ENCODE measurements around the gene ITGA7. TPM values are rescaled to one million over a fixed set of nuclear protein-coding genes. Genes with fewer than 3 reads are reported as not detected.
A peak's percentile ranks its signal among the peaks of the same experiment; 100 is the strongest.

Gene ITGA7
- total RNA-seq, 2 donors from 2014 or later: 3.2 to 8.7 TPM

DNA sequence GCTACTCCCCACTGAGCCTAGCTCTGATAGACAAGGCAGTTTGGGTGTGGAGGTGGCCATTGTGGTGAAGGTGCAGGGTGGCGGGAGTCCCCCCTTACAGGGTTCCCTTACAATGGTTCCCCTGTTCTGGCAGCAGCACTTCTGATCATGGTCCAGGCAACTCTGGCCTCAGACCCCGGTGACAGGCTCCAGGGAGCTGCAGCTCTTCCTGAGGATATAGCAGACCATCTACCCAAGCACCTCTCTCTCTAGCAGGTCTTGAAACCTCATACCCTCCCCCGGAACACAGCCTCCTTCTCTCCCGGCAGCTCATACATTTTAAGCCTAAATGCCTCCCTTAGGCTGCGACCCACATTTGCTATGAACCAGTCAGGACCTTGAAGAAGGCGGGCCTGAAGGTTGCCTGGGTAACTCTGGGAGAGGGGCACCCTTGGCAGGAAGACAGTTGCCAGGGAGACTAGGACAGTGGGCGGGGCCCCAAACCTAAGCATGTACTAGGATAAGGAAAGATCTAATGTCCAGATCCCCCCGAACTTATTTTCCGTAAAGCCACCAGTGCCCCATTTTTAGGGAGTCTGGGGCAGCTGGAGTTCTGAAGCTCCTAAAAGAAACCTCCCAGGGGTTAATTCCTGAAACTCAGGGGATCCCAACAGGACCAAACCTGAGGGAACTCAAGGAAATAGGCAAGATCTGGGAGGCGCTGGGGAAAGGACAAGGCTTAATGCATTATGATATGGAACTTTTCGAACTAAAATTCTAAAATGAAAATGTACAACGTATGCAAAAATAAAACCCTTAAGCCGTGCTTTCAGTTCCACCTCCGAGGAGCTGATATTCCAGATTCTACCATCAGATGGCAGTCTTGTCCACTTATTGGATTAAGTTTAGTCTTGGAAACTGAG is 30.7 kb upstream of the ITGA7 start:
- peak overlapping the region; percentile 58 for H3K27ac Mint-ChIP-seq
- H3K4me1 Mint-ChIP-seq: peaks cover 32% of the 10 kb centered on the region
- peak overlapping the region; percentile 83 for H3K4me3 Mint-ChIP-seq
- no peaks in the 10 kb centered on the region for H3K36me3 Mint-ChIP-seq (ENCODE audit: low read depth)
- ATAC-seq (replicated peaks): peak; percentile 65
- H3K9me3 Mint-ChIP-seq: no peaks in the 10 kb centered on the region
- H3K27me3 Mint-ChIP-seq: no peaks in the 10 kb centered on the region

DNA sequence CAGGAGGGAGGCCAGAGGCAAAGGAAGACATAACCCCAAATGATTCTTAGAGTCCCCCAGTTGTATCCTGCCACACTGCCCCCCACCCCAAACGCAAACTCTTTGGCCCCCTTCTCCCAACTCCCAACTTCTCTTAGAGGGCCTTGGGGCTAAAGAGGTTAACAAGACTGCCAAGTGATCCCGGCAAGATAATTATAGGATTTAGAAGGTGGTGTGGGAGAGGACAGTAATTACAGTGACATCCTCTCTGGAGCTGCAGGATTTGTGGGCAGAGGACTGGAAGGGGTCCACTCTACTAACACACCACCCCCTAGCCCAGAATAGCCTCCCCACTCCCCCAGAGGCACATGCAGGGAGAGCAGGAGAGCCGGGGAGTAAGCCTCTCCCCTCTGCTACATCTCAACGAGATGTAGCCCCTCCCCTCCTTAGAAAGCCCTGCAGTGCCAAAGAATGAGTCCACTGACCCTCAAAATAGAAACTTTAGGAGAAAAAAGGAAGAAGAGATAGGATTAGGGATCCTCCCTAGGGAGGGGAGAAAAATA is 29.9 kb upstream of the ITGA7 start:
- Mint-ChIP-seq H3K27ac (peak overlapping the region; percentile 58), H3K36me3 (ENCODE audit: low read depth) (no peaks in the 10 kb centered on the region), H3K4me1 (peaks cover 30% of the 10 kb centered on the region), H3K27me3 (no peaks in the 10 kb centered on the region), H3K4me3 (peak overlapping the region; percentile 83), H3K9me3 (no peaks in the 10 kb centered on the region)
- no peak for ATAC-seq (replicated peaks)

DNA sequence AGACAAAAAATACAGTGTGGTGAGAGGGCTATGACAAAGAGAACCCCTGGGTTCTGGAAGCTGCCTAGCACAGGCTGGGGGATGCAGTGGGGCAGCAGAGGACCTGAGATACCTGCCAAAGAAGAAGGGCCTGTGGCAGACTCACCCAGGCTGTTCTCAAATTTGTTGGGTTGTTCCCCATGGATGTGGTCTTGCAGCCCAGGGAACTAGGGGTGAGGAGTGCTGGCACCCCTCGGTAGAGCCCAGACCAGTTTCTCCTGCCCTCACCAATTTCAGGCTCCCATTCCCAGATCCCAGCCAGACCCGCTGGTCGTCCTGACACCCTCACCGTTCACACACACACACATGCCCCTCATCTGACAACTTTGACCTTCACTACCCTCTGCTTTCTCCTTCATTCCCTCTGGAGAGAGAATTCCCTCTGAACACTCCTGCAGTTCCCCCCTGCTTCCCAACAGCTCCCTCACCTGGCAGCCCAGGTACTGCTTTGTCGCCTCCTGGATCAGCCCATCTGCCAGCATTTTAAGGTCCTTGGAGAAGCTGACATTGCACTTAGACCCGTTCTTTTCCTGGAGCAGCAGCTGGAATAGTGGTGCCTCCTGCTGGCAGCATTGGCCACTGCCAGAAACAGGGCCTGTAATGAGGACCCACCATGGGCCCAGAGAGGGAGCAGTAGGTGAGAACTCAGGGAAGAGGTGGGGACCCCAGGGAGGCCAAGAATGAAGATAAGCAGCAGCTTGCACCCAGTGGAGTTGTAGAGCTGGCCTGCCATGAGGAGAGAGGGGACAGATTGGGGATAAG is 29.3 kb upstream of the ITGA7 start:
- Mint-ChIP-seq H3K4me3 (peak overlapping the region; percentile 83), H3K36me3 (ENCODE audit: low read depth) (no peaks in the 10 kb centered on the region), H3K27me3 (no peaks in the 10 kb centered on the region), H3K27ac (peak overlapping the region; percentile 58), H3K9me3 (no peaks in the 10 kb centered on the region), H3K4me1 (peaks cover 23% of the 10 kb centered on the region)
- ATAC-seq (replicated peaks): peak; percentile 69

DNA sequence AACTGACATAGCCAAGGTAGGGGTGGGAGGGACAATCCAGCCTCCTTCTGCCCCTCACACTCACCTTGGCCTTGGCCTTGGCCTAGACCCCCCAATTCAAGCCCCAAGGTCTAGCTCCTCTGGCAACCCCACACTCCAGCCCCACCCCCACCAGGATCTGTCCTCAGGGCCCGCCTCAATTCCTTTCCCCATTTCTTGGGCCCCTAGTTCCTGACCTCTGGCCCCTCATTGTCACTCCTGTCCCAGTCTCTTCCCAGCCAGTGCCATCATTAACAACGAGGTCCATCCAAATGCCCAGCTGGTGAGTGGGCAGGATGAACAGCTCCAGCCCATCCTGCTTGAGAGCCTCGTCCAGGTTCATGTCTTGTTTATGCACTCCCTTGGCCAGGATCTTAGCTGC is 28.4 kb upstream of the ITGA7 start:
- Mint-ChIP-seq H3K4me3 (no peak overlapping the region), H3K36me3 (ENCODE audit: low read depth) (no peaks in the 10 kb centered on the region), H3K27ac (no peak overlapping the region), H3K4me1 (peaks cover 20% of the 10 kb centered on the region), H3K27me3 (no peaks in the 10 kb centered on the region), H3K9me3 (no peaks in the 10 kb centered on the region)
- no peak for ATAC-seq (replicated peaks)

DNA sequence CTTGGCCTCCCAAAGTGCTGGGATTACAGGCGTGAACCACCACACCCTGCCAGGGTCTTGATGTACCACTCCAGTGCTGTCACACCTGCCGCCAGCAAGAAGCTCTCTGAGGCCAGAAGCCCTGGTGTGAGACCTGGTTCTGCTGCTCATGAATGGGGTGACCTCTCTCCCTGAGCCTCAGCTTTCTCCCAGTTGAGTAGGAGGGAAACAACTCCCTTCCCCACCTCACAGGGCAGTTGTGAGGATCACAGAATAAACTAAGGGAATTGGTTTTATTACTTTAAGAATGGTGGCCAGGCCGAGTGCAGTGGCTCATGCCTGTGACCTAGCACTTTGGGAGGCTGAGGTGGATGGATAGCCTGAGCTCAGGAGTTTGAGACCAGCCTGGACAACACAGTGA is 26.9 kb upstream of the ITGA7 start:
- no peak for ATAC-seq (replicated peaks)
- no peaks in the 10 kb centered on the region for H3K27me3 Mint-ChIP-seq
- no peak overlapping the region for H3K27ac Mint-ChIP-seq
- no peak overlapping the region for H3K4me3 Mint-ChIP-seq
- peaks cover 9% of the 10 kb centered on the region for H3K36me3 Mint-ChIP-seq (ENCODE audit: low read depth)
- peaks cover 30% of the 10 kb centered on the region for H3K4me1 Mint-ChIP-seq
- no peaks in the 10 kb centered on the region for H3K9me3 Mint-ChIP-seq

DNA sequence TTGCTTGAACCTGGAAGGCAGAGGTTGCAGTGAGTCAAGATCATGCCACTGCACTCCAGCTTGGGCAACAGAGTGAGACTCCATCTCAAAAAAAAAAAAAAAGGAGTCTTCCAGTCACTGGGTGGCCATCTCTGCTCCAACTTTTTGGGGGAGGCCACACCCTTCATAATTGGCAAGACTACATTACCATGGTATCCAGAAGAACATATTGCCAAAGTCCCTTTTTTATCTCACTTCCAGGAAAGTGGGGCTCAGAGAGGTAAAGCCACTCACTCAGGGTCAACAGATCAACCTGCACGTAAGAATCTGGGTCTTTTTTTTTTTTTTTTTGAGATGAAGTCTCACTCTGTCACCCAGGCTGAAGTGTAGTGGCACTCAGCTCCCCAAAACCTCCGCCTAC is 26.2 kb upstream of the ITGA7 start:
- H3K9me3 Mint-ChIP-seq: no peaks in the 10 kb centered on the region
- H3K27me3 Mint-ChIP-seq: no peaks in the 10 kb centered on the region
- peaks cover 12% of the 10 kb centered on the region for H3K36me3 Mint-ChIP-seq (ENCODE audit: low read depth)
- H3K4me3 Mint-ChIP-seq: no peak overlapping the region
- no peak overlapping the region for H3K27ac Mint-ChIP-seq
- ATAC-seq (replicated peaks): no peak
- peaks cover 30% of the 10 kb centered on the region for H3K4me1 Mint-ChIP-seq

DNA sequence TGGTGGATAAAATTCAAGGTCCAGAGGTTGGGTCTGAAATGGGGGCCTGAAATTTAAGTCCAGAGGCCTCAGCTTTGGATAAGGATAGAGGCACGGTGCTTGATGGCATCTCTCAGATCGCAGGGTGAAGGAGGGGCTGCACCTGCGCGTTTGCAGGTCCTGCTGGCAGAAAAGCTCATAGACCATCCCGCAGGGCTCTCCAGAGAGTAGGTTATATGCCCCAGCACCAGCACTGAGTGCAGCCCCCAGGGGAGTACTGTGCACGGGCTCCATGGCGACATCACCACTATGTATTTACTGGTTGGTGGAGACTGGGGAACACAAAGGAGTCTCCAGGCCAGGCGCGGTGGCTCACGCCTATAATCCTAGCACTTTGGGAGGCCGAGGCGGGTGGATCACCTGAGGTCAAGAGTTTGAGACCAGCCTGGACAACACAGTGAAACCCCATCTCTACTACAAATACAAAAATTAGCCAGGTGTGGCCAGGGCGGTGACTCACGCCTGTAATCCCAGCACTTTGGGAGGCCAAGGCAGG is 25.4 kb upstream of the ITGA7 start:
- Mint-ChIP-seq H3K27ac (no peak overlapping the region), H3K27me3 (no peaks in the 10 kb centered on the region), H3K36me3 (ENCODE audit: low read depth) (peaks cover 12% of the 10 kb centered on the region), H3K4me1 (peaks cover 26% of the 10 kb centered on the region), H3K4me3 (no peak overlapping the region), H3K9me3 (no peaks in the 10 kb centered on the region)
- no peak for ATAC-seq (replicated peaks)

DNA sequence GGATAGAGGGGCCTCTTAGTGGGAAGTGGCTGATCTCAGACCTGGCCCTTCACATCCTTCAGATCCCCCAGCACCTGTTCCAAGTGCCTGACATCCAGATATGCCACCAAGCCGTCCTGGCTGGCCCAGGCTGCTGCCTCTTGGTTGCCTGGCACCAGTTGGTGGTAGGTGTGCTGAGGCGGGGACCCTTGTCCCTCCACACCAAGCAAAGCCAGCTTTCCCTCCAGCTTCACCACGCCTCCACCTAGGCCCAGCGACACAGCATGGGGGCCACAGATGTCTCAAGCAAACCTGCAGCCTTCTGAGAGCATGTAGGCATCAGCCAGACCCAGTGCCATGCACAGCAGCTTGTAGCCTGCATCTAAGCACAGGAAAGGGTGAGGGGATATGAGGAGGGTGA is 24.6 kb upstream of the ITGA7 start:
- Mint-ChIP-seq H3K27ac (no peak overlapping the region), H3K27me3 (no peaks in the 10 kb centered on the region), H3K4me3 (no peak overlapping the region)

DNA sequence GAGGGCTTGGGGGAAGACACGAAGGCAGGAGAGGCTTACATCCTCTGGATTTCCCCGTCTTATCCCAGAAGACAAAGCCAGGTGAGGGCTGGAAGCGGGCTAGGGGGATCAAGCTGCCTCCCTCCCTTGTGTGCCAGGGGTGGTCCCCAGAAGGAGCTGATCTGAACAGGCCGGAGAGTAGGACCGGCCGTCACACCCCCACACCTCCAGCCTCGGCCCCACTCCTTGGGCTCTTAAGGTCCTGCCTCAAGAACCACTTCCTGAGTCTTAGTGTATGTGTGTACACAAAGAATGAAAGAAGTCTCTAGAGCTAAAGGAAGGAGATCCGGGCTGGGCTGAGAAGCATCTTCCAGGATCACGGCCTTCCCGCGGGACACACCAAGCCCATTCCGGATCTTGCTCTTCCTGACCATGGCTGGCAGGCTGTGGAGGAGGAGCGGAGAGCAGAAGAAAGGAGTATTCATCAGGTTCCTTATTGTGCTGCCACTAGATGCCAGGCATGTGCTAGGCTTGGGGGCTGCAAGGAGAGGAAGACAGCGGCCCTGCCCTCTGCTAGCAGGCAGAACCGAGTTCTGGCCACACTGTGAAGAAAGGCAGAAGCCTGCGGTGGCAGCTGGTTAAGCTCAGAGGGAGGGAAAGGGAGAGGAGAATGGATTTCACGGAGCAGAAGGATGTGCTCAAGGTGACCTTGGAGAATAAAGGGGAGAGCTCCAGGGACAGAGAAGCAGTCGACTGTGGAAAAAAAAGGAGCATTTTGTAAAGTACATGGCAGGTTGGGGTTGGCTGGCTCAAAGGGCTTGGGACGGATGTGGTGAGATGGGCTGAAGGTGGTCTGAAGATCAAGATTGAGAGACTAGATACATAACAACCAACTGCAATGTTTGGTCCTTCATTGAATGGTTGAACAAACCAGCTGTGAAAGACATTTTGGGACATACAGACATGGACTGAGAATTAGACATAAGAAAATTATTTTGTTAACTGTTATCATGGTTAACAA is 22.4 kb upstream of the ITGA7 start:
- Mint-ChIP-seq H3K27ac (peak overlapping the region; percentile 88), H3K4me3 (peak overlapping the region; percentile 94), H3K4me1 (peaks cover 24% of the 10 kb centered on the region), H3K36me3 (ENCODE audit: low read depth) (peaks cover 40% of the 10 kb centered on the region), H3K27me3 (no peaks in the 10 kb centered on the region), H3K9me3 (no peaks in the 10 kb centered on the region)
- peak; percentile 55 for ATAC-seq (replicated peaks)

More for the DNA sequence above, 24.6 kb upstream of the ITGA7 start:
- Mint-ChIP-seq H3K9me3 (no peaks in the 10 kb centered on the region), H3K4me1 (peaks cover 23% of the 10 kb centered on the region), H3K36me3 (ENCODE audit: low read depth) (peaks cover 18% of the 10 kb centered on the region)
- ATAC-seq (replicated peaks): no peak

DNA sequence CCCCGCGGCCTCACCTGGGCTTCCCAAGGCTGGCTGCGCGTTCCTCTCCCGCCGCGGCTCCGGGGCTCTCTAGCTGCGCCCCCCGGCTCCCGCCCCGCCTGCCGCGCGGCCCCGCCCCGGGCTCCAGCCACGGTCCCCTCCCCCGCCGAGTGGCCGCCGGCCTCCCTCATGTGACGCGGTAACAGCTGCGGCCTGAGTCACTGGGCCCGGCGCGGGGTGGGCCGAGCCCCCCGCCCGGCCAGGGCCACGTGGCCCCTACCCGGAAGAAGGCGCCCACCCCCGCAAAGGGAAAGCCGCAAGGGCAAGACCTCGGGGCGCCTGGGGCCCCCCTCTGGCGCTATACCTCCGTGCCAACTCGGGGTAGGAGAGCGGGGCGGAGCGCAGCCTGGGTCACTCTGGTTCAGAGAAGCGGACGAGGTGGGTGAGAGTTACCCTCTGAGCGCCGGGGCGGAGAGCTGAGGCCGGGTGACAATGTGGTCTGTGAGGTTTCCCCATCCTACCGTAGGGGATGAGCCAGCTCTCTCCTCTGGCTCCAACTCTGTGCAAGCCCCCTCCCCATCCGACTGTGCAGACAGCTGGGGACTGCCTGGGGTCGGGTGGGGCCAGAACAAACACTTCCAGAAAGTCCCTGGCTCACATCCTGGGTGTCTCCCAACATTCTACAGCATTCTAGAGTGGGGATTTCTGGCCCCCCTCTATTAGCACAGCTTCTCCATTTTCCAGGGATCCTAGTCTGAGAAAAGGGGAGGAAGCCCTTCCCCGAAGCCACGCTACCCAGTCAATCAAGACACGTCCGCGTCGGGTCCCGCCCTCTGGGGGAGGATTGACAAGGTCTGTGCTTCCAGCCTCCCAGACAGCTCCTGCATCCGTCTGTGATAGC is 21.5 kb upstream of the ITGA7 start, which contains the start of gene CD63:
CD63 (minus strand) TSS at position 71 of the 880 bp plus-strand sequence. CDS start 668 bp downstream, outside the sequence.
- Mint-ChIP-seq H3K4me3 (peak within 1 kb of the TSS; percentile 94), H3K36me3 (ENCODE audit: low read depth) (peaks cover 49% of the 10 kb centered on the region), H3K9me3 (no peaks in the 10 kb centered on the region), H3K27ac (peak within 1 kb of the TSS; percentile 88), H3K4me1 (peaks cover 29% of the 10 kb centered on the region), H3K27me3 (no peaks in the 10 kb centered on the region)
- peak; percentile 79 for ATAC-seq (replicated peaks)

DNA sequence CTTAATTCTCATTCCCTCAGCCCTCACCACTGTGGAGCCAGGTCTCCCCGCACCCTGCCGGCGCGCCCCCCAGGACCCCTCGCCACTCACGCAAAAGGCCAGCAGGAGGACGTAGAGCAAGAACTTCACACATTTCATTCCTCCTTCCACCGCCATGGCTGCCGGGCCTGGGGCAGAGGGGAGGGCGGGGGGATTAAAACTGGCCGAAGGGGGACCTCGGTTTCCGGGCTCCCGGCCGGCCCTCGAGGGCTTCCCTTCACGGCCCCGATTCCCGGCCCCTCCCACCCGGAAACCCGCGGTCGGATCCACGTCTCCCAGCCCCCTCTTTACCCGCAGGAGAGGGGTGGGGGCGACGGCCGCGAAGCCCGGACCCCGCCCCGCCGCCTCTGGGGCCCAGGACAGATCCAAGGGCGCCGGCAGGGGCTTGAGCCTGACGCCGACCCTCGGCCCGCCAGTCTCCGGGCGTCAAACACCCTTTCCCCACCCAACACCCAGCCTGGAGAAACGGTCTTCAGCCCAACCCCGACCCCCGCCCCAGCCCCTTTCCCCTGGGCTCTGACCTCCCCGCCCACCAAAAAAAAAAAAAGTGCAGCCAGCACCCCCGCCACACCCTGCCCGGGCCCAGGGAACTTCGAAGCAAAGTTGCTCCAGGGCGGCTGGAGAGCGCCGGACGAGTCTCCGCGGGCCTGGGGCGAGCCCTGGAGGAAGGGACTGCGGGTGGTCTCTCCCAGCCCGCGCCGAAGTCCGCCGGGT is 20.7 kb upstream of the ITGA7 start:
- H3K27ac Mint-ChIP-seq: peak overlapping the region; percentile 85
- H3K4me3 Mint-ChIP-seq: peak overlapping the region; percentile 94
- H3K4me1 Mint-ChIP-seq: peaks cover 29% of the 10 kb centered on the region
- no peaks in the 10 kb centered on the region for H3K27me3 Mint-ChIP-seq
- ATAC-seq (replicated peaks): peak; percentile 14
- H3K9me3 Mint-ChIP-seq: no peaks in the 10 kb centered on the region
- peaks cover 56% of the 10 kb centered on the region for H3K36me3 Mint-ChIP-seq (ENCODE audit: low read depth)

DNA sequence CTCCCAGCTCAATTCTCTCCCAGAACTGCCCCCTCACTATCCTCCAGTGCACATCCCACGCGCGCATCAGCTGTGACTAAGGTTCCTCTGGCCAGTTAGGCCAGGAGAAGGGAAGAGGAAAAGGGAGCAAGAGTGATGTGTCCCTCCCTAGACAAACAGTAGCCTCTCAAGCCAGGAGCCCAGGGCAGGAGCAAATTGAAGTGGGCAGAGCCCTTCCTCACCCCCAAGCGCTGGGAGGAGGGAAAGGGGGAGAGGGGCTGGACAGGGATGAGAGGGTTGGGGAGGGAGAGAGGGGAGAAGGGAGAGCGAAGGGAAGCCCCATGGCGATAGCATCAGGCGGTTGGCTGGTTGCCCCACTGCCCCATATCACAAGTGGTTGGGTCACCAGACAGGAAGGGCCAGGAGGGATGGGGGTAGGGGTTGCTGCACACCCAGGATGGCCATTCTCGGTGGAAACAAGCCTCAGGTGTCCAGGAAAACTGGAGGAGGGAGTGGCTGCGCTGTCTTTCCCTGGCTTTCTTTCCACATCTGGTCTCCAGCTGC is 20.0 kb upstream of the ITGA7 start:
- ATAC-seq (replicated peaks): no peak
- Mint-ChIP-seq H3K27me3 (no peaks in the 10 kb centered on the region), H3K4me3 (peak overlapping the region; percentile 94), H3K9me3 (no peaks in the 10 kb centered on the region), H3K27ac (peak overlapping the region; percentile 85), H3K4me1 (peaks cover 29% of the 10 kb centered on the region), H3K36me3 (ENCODE audit: low read depth) (peaks cover 58% of the 10 kb centered on the region)

Measured in activated T-helper 17 cell treated with anti-CD3 and anti-CD28 coated beads, Interleukin-2, amount 50 U/mL, for 72 hours (primary cell).